ENCODE results near the gene TDP1. TPM values are rescaled to one million over a fixed set of nuclear protein-coding genes. Genes with fewer than 3 reads are reported as not detected.
A peak's percentile ranks its signal among the peaks of the same experiment; 100 is the strongest.

Gene TDP1
- total RNA-seq, 1 donor from 2014 or later = 40.2 TPM

GRCh38 chr14:89955022-89955744 lies 544 bp upstream of the TDP1 start:
- H3K4me3 ChIP-seq (ENCODE audit: low read depth, low read length) = peak overlapping the region; percentile 82
- TF ChIP-seq, protein P1, sequence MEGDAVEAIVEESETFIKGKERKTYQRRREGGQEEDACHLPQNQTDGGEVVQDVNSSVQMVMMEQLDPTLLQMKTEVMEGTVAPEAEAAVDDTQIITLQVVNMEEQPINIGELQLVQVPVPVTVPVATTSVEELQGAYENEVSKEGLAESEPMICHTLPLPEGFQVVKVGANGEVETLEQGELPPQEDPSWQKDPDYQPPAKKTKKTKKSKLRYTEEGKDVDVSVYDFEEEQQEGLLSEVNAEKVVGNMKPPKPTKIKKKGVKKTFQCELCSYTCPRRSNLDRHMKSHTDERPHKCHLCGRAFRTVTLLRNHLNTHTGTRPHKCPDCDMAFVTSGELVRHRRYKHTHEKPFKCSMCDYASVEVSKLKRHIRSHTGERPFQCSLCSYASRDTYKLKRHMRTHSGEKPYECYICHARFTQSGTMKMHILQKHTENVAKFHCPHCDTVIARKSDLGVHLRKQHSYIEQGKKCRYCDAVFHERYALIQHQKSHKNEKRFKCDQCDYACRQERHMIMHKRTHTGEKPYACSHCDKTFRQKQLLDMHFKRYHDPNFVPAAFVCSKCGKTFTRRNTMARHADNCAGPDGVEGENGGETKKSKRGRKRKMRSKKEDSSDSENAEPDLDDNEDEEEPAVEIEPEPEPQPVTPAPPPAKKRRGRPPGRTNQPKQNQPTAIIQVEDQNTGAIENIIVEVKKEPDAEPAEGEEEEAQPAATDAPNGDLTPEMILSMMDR (conservative IDR thresholded peaks at IDR 0.05; ENCODE audit: low read depth, low read length) = no peak
- no peak for DNase-seq (ENCODE audit: low read depth)

- DNase-seq (ENCODE audit: low read depth) = peak; percentile 68
- H3K4me3 ChIP-seq (ENCODE audit: low read depth, low read length) = peak overlapping the region; percentile 82
- TF ChIP-seq, protein P1 (conservative IDR thresholded peaks at IDR 0.05; ENCODE audit: low read depth, low read length) = no peak
These were observed 908 bp downstream of the TDP1 start for GRCh38 chr14:89956661-89957009.

DNA sequence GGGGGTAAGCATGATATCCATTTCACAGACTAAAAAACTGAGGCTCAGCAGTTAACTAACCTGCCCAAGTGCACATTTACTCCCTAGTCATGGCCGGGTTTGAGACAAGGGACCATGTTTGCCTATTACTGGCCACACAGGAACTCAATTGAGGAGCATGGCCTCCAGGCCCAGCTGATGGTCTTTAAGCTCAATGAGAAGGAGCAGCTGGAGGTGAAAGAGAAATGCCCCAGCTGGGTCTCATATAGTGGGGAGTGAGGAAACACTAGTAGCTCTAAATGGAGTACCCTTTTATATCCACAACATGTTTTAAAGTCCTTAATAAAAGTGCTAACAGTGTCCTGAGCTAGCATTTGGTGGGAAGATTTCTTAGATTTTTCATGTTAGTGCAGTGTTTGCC lies 1.6 kb downstream of the TDP1 start:
- TF ChIP-seq, protein P1 (conservative IDR thresholded peaks at IDR 0.05; ENCODE audit: low read depth, low read length) = no peak
- DNase-seq (ENCODE audit: low read depth) = no peak
- no peak overlapping the region for H3K4me3 ChIP-seq (ENCODE audit: low read depth, low read length)

DNA sequence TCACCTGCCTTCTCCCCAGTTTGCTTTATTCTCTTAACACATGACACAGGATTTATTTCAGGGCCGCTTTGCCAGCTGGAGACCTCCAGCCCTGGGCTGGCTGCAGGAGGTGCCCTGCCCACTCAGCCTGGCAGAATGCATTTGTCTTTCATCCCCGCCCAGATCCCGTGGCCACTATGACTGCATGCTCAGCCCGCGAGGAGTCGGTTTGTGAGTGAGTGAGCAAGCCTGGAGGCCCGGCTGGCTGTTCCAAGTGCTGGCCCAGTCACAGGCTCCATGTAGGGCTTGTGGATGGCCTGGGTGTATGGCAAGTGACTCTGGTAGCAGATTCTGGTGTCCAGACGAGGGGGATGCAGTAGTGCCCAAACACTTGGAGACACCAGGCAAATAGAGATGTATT lies 2.1 kb downstream of the TDP1 start:
- TF ChIP-seq, protein P1 (conservative IDR thresholded peaks at IDR 0.05; ENCODE audit: low read depth, low read length) = no peak
- DNase-seq (ENCODE audit: low read depth) = no peak
- H3K4me3 ChIP-seq (ENCODE audit: low read depth, low read length) = no peak overlapping the region

GRCh38 chr14:89958966-89959365 lies 3.2 kb downstream of the TDP1 start:
- DNase-seq (ENCODE audit: low read depth) = no peak
- H3K4me3 ChIP-seq (ENCODE audit: low read depth, low read length) = no peak overlapping the region

GRCh38 chr14:89959853-89960445 lies 4.2 kb downstream of the TDP1 start:
- H3K4me3 ChIP-seq (ENCODE audit: low read depth, low read length) = no peak overlapping the region
- TF ChIP-seq, protein P1 (conservative IDR thresholded peaks at IDR 0.05; ENCODE audit: low read depth, low read length) = no peak
- DNase-seq (ENCODE audit: low read depth) = no peak

More at GRCh38 chr14:89958966-89959365, 3.2 kb downstream of the TDP1 start:
- TF ChIP-seq, protein P1 (conservative IDR thresholded peaks at IDR 0.05; ENCODE audit: low read depth, low read length) = no peak

- no peak overlapping the region for H3K4me3 ChIP-seq (ENCODE audit: low read depth, low read length)
- TF ChIP-seq, protein P1 (conservative IDR thresholded peaks at IDR 0.05; ENCODE audit: low read depth, low read length) = no peak
- no peak for DNase-seq (ENCODE audit: low read depth)
These were observed 5.2 kb downstream of the TDP1 start for GRCh38 chr14:89960914-89961313.
